ENCODE measurements around the gene PPCDC.

Gene PPCDC, protein sequence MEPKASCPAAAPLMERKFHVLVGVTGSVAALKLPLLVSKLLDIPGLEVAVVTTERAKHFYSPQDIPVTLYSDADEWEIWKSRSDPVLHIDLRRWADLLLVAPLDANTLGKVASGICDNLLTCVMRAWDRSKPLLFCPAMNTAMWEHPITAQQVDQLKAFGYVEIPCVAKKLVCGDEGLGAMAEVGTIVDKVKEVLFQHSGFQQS

GRCh38 chr15:75023181-75023871, at the start of gene PPCDC:
TSS of gene PPCDC (plus strand) at chr15:75023590. CDS start at chr15:75028319, 4,729 bp downstream.
- DNase-seq: peak; percentile 93 to 98

- no peak for DNase-seq
These were observed 47.2 kb upstream of the PPCDC start for GRCh38 chr15:74976159-74976558.

DNA sequence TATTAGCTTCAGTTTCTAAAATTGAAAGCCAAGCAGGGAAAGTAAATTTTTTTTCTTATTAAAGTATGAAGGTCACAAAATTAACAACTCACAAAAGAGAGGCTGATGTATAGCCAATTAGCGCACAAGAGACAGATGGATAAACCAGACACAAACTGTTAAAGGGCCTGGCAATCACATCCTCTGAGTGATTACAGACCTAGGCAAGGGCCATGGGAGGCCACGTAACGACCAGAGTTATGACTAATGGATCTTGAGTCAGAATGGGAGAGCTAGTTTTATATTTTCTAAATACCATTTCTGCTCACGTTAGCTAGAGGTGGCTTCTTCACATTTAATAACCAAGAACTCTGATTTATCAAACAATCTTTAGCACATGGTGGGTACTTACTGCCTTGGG, 45.8 kb upstream of the PPCDC start:
- no peak for DNase-seq

DNA sequence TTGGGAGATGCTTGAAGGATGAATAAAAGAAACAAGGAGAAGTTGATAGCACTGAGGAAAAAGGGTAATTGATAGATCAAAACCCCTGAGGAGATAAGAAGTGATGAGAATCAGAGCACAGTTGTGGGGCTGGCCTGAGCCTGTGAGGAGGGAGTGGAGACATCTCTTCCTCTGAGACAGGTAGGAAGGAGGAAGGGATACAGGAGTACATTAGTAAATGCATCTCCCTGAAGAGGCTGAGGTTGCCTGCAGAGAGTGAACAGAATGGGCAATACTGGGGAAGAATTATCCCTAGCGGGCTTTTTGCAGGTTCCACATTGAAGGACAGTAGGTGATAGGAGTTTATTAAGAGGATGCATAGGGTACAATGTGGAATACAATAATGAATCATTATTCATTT, 45.3 kb upstream of the PPCDC start:
- no peak for DNase-seq

DNA sequence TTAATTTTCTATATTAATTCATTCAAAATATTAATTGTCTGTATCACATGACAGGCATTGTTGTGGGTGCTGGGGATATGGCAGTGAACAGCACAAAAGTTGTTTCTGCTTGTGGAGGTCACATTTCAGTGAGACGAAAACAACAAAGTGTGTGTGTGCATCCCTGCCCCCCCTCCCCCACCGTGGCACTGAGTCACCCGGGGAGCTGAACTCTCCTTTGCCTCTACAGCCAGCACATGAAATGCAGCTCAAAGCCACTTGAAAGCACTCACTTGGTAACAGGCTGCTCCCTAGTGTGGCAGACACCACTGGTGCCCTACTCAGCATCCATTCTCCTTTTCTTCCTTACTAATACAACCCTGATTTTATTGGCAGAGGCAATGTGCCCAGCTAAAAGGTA, 44.9 kb upstream of the PPCDC start:
- DNase-seq: no peak

DNA sequence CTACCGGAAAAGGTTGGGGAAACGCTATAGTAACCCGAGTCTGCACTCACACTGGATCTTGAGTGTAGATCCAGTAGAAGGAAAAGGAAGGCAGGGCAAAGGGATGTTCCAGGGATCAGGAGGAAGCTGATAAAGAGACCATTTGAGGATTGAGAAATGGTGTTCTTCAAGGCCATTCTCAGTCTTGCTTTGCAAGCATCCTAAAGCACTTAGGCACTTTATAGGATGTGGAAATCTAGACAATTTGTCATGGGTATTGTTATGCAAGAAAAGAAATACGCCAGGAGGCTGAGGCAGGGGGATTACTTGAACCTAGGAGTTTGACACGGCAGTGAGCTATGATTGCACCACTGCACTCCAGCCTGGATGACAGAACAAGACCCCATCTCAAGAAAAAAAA, 41.2 kb upstream of the PPCDC start:
- no peak for DNase-seq

DNA sequence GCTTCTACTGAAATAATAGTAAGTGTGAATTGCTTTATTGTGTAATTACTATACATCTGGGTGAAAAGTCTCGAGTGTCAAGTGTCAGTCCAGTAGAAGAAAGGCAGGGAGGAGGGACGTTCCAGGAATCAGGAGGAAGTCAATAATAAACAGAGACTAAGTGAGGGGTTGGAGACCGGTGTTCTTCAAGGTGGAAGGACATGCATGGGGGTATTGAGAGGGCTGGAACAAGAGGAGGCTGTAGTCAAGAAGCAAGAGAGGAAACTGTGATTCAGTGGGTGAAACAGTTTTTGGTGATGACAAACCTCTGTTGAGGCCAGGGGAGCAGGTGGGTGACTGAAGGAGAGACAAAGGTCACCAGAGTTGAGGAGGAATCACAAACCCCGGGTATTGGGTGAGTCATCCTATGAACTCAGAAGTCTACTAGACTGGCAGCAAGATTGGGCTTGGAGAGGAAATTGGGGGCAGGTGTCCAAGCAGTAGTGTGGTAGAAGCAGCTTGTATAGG, 39.6 kb upstream of the PPCDC start:
- DNase-seq: no peak

DNA sequence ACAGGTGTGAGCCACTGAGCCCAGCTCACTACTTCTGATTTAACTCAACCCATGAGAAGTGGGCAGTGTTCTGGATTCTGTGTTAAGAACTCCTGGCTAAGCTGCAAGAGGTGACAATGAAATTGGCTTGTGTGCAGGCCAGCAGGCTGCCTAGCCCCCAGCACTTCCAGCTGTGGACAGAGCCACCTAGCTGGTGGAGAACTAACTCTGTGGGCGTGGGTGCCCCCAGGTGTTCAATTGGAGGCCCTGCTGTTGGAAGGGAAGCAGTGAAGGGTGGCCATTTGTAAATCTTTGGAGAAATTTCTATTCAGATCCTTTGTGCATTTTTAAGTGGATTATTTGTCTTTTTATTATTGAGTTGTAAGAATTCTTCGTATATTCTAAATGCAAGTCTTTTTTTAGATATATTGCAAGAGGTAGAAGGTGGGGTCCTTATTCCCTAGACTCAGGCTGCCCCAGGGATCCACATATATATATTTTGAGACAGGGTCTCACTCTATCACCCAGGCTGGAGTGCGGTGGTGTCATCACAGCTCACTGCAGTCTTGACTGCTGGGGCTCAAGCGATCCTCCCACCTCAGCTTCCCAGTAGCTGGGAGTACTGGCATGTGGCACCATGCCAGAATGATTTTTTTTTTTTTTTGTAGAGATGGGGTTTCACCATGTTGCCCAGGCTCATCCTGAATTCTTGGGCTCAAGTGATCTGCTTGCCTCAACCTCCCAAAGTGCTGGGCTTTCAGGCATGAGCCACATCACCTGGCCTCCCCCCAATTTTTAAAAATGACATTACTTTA, 35.2 kb upstream of the PPCDC start:
- peak in 1 of 2 experiments; percentile 79 for DNase-seq

GRCh38 chr15:74989527-74989926, 33.9 kb upstream of the PPCDC start:
- no peak for DNase-seq

GRCh38 chr15:74992619-74993018, 30.8 kb upstream of the PPCDC start:
- DNase-seq: no peak

DNA sequence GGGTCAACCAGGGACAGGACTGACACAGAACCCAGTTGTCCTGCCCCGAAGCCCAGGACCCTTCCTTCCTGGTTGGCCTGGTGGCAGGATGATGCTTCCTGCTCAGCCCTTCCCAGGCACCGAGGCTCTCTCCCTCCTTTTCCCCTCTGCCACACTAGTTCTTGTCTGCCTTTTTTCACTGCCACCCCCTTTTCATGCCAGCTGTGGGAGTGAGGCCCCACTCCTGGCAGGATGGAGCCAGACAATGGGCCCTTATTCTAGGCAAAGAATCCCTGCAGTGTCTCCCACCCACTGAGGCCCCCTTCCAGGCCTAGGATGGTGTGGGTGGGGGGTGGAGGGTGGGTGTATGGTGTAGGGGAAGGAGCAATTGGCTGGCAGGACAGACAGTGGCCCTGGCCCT, 29.2 kb upstream of the PPCDC start:
- DNase-seq: no peak

- DNase-seq: no peak
These were observed 28.7 kb upstream of the PPCDC start for GRCh38 chr15:74994685-74995084.

DNA sequence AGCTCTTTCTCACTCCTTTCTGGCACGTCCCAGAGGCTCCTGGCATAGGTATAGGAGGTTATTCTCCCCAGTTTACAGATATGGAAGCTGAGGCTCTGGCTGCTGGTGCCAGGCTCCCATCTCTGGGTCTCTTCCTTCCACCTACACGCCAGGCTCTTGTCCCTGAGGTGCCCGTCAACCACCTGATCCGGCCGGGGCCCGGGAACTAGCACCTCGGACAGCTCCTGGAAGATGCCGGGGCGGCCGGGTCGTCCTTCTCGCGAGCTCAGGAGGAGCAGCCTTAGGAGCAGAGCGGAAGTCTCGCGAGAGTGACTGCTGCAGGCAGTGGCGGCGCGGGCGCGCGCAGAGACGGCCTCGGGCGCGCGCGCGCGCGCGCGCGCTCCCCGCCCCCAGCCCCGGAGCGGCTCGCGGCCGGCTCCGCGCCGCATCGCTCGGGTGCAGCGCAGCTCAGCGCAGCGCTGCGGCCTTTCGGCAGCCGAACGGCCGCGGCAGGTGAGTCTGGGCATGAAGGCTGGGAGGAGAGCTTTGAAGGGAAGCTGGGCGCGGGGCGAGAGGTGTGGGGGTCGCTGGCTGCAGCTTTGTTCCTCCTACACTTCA, 28.1 kb upstream of the PPCDC start, which contains the start of gene SCAMP5:
SCAMP5 (plus strand) TSS at position 382 of the 597 bp plus-strand sequence. CDS start 16,277 bp downstream, outside the sequence.
- peak; percentile 93 to 98 for DNase-seq

GRCh38 chr15:74995779-74996765, 27.3 kb upstream of the PPCDC start:
- peak; percentile 44 to 65 for DNase-seq

DNA sequence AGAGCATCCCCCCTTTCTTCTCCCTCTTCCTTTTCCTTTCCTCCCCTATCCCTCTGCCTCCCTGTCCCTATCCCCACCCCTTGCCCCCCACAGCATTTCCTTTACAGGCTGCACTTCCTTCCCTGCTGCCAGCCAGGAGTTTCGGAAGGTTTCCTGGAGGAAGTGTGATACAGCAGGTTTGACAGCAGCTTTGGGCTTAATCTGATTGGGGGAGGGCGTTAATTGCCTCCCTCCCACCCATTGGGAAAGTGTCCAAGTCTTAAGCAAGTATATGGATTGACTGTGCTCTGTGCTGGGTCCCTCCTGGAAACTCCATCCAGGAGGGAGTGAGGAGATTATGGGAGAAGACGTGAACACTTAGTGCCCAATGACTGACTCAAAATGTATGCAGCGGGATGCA, 26.2 kb upstream of the PPCDC start:
- DNase-seq: no peak

DNA sequence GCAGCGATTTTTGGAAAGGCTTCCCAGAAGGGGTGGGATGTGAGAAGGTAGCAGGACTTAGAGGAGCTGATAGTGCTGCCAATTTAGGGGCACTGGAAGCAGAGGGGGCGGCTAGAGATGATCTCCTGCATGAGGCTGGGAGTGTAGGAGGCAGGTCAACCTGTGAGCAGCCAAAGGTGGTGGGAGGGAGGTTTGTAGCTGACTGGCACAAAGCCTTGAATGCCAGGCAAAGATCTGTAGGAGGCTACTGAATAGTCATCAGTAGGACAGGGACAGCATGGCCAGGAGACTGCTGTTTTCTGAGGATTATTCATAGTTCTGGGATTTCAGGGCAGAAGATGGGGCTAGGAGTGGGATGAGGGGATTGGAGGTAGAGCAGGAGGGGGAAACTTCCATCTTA, 25.8 kb upstream of the PPCDC start:
- no peak for DNase-seq

DNA sequence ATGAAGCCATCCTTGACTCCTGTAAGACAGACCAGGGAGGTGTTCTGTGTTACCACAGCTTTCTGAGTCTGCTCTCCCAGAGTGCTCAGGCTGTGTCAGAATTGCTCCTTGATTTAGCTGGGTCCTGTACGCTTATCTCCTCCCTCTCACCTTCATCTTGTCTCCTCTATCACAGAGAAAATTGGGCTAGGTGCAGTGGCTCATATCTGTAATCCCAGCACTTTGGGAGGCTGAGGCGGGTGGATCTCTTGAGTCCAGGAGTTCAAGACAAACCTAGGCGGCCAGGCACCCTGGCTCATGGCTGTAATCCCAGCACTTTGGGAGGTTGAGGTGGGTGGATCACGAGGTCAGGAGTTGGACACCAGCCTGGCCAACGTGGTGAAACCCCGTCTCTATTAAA, 22.1 kb upstream of the PPCDC start:
- DNase-seq: no peak

DNA sequence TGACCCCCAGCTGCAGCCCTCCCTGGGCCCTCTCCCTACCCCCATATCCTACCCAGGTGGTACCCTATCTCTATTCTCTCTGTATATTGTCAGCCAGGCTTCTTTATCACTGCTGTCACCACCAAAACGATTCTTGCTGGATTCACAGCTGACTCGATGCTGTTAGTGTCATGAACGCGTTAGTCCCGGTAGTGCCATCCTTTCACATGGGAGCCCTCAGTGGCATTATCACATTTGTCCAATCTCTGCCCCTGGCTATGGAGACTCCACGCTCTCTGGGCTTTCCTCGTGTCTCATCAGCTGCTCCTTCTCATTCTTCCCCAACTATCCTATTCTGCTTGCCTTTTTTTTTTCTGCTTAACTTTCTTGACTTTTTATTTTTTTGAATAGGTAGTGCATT, 21.0 kb upstream of the PPCDC start:
- no peak for DNase-seq

- no peak for DNase-seq
These were observed 16.2 kb upstream of the PPCDC start for GRCh38 chr15:75007216-75007615.

DNA sequence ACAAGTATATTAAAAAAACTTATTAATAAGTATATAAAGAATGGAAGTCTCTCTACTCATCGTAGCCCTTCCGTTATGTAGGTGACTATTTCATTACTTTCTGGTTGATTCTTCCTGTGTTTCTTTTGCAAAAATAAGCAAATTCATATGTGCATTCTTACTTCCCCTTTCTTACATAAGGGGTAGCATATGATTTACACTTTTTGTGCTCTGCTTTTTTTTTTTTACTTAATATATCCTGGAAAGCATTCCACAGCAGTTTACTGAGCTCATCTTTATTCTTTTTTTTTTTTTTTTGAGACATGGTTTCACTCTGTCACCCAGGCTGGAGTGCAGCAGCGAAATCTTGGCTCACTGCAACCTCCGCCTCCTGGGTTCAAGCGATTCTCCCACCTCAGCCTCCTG, 15.2 kb upstream of the PPCDC start:
- DNase-seq: no peak

- DNase-seq: no peak
These were observed 14.6 kb upstream of the PPCDC start for GRCh38 chr15:75008629-75009326.

Measured in NCI-H526 (cell line).